Osteocyte (in vitro differentiated cells): ENCODE results near the gene PIK3AP1. TPM values are rescaled to one million over a fixed set of nuclear protein-coding genes. Genes with fewer than 3 reads are reported as not detected.

Experiments
- total RNA-seq: library from RNA; stranded (reverse); gene quantifications from 2 replicates; pipeline ENCODE4 v1.2.1, GENCODE V29; 2021

The PIK3AP1 gene
- total RNA-seq, 1 donor from 2014 or later: 0.19 TPM

Other genes with a start within 250 kb of the PIK3AP1 start
- gene TLL2, start 206.6 kb downstream of the PIK3AP1 start, total RNA-seq: 0.18 TPM in 1 of 2 replicates, not detected in the other
- 150 and 151 TPM in 2 replicates for gene TM9SF3, start 133.5 kb downstream of the PIK3AP1 start, total RNA-seq
- gene LCOR, start 111.8 kb upstream of the PIK3AP1 start, total RNA-seq: 22.6 and 26.8 TPM in 2 replicates